Mesenteric fat pad (tissue), 1 donor: ENCODE measurements around the gene GMDS. TPM values are rescaled to one million over a fixed set of nuclear protein-coding genes. Genes with fewer than 3 reads are reported as not detected.
A peak's percentile ranks its signal among the peaks of the same experiment; 100 is the strongest.

Experiments
- DNase-seq: peaks from one replicate; pipeline ENCODE4 v3.0.0-alpha.2; 2020; ENCODE audit warnings: low spot score
- total RNA-seq: library from RNA; stranded (reverse); fragmentation: NEBNext Ultra II Directional; extraction: Animal tissue kit (Norgen Biotek cat#: 25700); gene quantifications from one replicate; pipeline ENCODE4 v1.2.1, GENCODE V29; 2021
- donor health status: DM: yes; HTN: yes; CAD: no.

The GMDS gene
- total RNA-seq, 1 donor from 2014 or later, result 10.3 TPM

- DNase-seq, result peak; percentile 74
Measured at GRCh38 chr6:1635305-1636010, 609.9 kb downstream of the GMDS start.

- no peak for DNase-seq
Measured at GRCh38 chr6:1634081-1634480, 611.3 kb downstream of the GMDS start.

DNA sequence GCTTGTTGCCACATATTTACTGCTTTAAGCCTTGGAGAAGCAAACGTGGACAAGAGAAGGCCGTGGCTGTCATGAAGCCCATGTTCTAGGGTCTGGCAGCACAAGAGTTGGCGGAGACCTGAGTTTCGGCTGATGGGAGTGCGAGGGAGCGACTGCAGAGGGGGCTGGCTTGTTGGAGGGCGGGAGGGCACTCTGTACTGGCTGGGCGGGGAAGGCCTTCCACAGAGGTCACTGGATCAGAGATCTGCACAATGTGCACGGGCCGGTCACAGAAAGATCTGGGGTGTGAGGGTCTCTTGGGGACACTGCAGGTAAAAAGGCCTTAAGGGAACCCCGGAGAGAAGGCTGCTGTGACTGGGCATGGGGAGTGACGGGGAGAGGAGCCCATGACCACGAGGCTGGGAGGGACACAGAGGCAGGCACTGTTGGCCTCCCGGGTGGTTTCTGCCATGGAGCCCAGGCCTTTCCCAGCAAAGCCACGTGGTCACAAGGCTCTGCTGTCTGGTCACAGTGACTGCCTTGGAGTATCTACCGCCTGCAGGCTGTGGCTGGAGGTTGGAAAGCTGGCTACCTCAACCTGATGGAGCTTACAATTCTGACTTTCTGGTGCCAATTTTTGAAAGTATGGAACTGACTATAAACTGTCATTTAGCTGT lies 611.9 kb downstream of the GMDS start:
- no peak for DNase-seq

- no peak for DNase-seq
Measured at GRCh38 chr6:1631251-1631650, 614.2 kb downstream of the GMDS start.

DNA sequence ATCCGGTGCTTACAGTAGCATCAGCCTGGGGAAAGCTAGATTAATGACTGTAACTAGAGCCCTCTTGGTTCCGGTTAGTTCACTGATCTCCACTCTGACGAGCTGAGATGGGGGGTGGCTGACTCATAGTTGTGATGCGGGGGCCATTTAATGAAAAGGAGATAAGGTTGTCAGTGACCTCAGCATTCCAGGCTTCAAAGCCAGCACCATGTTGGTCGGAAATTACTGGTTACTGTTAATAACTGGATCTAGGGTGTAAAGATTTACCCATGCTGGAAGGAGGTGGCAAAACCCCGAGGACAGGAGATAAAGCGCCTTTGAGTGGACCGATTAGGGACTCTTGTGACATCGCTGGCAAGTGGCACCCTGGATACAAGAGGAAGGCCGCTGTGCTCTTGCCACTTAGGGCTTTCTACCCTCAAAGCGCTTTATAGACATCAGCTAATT lies 614.6 kb downstream of the GMDS start:
- DNase-seq, result no peak

DNA sequence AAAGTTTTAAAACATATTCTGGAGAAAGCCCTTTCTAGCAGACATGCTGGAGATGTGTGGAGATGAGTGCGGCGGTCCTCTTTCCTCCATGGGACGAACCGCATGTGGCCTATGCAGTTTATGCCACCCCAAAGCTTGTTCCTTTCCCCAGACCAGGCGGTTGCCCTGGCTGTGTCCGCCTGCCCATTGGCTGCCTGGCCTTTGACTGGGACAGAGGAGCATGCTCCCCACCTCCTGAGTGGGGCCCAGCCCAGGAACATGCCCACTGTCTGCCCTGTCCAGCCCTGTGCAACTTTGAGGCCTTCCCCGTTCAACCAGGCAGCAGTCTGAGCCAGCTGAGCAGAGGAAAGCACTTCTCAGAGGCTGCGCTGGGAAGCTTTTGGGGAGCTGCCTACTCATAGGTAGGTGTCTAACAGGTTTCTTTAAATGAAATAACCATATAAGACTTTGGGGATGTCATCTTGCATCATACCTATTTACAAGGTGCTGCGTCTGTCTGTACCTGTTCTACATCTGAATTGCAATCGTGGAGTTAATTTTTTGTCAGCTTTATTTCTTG lies 615.1 kb downstream of the GMDS start:
- DNase-seq, result peak; percentile 82

DNA sequence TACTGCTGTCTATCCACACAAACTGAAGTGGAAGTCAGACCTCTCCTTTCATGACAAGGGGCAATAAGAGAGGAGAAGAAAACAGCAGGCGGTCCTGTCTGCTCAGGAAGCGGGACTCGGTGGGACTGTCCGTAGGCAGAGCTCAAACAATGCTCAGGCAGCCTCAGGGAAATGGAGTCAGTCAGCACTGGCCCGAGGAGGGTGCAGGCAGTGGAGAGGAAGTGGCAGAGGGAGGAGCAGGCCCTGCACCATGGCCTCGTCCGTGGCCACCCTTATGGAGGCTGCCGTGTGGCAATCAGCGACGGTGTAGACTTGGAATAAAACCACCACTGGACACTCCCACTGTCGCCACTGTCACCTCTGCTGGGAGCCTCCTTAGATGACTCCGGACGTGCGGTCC lies 616.1 kb downstream of the GMDS start:
- peak; percentile 68 for DNase-seq

- DNase-seq, result peak; percentile 45
Measured at GRCh38 chr6:1627827-1628560, 617.4 kb downstream of the GMDS start.

DNA sequence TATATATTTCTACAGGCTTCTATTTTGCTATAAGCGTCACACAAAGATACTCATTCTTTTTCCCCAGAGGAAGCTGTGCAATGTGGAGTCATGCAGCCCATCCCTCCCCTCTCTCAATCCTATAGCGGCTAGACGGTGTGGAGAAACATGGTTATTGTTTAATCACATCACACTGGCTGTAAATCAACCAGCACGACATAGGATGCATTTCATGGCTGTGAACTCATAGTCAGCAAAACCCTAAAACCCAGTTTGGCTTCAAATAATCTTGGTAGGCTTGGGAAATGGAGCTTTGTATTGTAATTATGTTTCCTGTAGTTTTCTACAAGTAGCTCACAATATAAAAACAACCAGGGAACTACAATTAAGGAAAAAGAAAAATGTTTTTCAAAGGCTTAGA lies 618.9 kb downstream of the GMDS start:
- no peak for DNase-seq

GRCh38 chr6:1625794-1626435 lies 619.5 kb downstream of the GMDS start:
- DNase-seq, result no peak

DNA sequence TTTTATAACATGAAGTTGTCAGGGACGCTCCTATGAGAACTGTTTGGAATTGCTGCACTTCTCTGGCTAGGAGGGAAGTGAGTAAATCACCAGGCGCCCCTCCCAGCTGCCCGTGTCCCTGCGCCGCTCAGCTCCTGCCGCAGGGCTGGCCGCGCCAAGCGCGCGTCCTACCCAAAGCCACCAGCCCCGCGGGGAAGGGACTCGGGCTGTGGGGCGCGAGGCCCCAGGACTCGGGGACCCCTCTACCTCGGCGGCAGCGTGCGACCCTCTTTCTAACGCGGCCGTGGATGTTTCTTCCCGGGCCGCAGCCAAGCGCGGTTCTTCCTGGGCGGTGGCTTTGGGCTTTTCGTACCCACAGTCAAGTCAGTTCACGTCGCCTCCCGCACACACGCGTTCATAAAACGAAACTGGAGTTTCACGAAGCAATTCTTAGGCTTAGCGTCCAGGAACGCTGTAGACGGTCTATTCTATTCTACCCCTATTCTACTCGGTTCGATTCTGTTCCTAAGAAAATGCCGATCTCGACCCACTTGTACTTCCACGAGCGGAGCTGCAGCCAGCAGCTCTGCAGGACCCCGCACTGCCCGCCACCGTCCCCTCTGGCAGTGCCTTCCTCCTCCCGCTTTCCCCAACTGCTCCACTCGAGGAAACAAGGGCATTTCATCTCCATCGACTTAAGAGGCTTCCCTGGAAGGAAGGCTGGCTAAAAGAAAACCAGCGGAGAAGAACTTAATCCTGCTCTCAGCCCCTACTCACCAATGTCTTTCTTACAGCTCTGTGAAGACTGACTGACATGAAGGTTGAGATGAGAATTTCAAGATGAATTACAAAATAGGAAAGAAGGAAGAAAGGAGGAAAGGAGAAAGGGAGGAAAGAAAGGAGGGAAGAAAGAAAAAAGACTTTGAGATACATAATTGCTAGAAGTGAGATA lies 620.3 kb downstream of the GMDS start:
- no peak for DNase-seq

DNA sequence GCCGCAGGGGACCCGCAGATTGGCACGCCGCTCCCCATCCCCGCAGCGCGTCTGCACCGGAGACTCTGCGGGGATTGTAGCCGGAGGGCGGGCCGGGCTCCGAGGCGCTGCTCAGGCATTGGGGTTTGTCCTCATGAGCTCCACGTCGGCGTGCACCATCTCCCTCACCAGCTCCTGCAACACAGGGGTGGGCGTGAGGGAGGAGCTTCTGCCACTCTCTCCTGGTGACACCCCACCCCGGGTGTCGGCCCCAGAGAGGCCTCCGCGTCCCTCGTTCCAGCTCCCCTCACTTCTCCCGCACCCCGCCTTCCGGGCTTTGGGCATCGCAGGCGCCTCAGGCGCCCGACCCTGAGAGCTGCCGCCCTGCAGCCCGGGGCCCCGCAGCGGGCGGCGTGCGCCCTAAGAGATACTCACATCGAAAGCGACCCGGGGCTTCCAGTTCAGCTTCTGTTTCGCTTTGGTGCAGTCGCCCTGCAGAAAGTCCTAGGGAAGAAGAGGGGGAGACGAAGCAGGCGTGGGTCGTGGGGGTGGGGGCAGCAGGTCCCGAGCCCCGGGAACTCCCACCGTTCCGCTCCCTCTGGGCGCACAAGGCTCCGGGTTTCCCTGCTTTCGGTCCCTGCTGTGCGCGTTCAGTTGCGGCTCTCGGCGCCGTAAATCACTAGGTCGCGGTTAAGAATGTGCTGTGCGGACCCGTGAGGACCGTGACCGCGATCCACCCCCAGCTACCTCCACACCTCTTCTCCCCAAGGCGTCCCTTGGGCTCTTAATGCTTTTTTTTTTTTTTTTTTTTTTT lies 621.2 kb downstream of the GMDS start:
- DNase-seq, result no peak

- no peak for DNase-seq
Measured at GRCh38 chr6:1623769-1624057, 621.7 kb downstream of the GMDS start.

DNA sequence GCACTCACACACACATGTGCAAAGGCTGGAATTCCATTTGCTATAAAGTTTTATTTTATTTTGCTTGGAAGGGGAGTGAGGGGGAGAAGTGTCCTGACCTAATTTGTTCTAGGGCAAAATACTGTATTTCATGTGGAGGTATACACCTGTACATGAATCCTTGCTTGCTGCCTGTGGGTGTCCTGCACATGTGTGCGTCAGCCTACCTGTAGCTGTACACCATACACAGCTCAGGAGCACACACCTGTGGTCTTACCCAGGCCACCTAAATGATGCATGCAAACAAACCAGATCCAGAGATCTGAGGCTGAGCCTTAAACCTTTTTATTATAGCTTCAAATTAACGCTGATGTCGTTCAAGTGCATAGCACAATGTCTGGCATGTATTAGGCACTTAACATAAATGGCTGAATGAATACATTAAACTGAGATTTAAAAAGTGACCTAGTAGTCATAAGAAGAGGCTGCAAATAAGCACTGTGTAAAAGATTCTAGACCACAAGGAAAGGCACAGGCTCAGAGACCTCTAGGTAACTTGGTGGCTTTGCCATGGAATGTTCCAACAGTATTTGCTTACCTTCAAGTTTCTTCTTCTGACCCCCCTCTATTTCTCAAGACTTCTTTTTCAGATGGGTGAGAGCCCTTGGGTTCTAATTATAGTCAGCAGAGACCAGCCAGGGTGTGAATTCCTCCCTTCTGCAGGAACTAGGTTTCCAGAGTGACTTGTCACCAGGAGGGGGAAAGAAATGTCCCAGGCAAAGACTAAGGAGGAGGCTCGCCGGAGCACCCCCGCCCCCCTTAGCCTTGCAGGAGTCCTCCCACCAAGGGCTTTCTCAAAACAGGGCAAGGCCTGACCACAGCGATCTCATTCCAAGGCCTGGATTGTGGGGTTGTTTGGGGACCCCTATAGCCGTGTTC lies 622.3 kb downstream of the GMDS start:
- DNase-seq, result peak; percentile 45

GRCh38 chr6:1622220-1622850 lies 623.1 kb downstream of the GMDS start:
- no peak for DNase-seq

DNA sequence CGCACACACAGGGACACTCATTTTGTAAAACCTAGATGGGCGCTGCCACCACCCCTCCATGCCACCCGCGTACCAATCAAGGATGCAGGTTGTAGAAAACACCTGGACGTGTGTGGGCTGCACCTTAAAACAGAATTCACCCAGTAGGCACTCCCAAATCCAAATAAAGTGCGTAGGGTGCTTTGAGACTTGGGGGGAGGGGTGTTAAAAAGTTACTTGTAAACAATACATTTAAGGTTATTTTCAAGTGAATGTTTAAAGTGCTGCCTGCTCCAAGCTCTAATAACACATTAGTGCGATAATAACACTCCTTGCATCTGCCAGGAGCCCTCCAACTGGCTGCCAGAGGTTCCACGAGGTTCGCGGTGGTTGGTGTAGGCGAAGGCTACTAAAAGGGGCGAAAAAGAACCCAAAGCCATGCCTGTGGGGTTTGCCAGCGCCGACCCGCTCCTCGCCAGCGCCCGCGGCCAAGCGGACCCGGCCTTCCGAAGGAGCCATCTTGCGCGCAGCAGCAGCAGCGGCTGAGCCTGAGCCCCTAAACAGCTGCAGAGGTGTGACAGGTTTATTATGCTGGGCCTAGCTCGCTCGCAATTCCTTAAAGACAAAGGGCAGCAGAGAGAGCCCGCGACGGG lies 624.2 kb downstream of the GMDS start:
- DNase-seq, result no peak

DNA sequence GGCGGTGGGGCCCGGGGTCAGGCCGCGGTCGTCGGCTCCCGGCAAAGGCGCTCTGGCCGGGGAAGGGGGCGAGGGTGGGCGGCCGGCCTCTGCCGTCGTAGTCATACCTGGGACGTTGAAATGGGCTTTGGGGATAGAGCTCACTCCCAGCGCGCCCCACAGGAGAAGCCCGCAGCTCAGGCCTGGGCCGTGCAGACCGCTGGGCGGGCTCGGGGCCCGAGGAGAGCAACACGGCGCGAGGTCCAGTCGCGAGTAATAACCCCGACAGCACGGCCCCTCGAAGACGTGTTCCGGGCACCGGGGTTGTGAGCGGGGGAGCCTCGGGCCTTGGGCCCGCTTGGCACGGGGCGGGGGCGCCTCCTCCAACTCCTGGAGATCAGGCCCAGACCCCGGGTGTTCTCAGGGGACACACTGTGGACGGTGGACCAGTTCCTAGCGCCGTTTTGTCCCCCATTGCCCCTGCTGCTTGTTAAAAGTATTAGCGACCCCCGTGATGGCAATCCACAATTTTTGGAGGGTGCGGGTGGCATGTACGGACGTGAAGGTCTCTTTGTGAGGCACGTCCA lies 624.8 kb downstream of the GMDS start:
- DNase-seq, result no peak
